Measurements from ENCODE around the gene RBBP4.
"Not testable (repeated sequence)": the region's sequence is repeated elsewhere in the genome, so short reads cannot be mapped to it uniquely, and the experiment has no call there.

The RBBP4 gene

DNA sequence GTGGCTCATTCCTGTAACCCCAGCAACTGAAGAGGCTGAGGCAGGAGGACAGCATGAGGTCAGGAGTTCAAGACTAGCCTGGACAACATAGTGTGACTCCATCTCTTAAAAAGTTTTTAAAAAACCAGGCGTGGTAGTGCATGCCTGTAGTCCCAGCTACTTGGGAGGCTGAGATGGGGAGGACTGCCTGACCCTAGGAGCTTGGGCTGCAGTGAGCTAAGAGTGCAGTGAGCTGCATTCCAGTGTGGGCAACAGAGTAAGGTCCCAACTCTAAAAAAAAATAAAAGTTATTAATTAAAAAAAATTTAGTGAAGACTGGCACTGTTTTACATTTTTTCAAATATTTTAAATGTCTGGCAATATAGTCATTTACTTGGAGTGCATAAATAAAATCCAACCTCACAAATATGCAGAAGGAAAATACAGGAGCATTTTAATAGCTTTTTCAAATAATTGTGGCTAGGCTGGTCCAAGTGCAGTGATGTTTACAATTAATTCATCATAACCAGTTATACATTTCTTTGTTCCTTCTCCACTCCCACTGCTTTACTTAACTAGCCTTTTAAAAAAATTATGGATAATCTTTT, 11.4 kb upstream of the RBBP4 start:
- no peak for DNase-seq (ENCODE audit: low spot score)

DNA sequence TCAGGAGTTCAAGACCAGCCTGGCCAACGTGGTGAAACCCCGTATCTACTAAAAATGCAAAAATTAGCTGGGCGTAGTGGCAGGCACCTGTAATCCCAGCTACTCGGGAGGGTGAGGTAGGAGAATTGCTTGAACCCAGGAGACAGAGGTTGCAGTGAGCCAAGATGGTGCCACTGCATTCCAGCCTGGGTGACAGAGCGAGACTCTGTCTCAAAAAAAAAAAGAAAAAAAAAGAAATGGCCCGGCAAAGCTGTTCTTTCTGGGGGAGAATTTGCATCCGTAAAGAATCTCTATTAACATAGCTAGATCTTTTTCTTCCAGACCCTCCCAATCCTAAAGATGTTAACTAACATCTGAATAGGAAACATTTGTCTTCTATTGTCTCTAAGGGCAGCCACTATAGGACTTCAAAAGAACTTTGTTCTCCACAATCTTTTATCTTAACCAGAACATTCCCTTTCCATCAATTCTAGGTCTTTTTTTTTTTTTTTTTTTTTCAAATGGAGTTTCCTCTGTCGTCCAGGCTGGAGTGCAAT, 8.6 kb upstream of the RBBP4 start:
- not testable (repeated sequence) for DNase-seq (ENCODE audit: low spot score)

GRCh38 chr1:32644426-32644825, 6.6 kb upstream of the RBBP4 start:
- DNase-seq (ENCODE audit: low spot score) = no peak

GRCh38 chr1:32647308-32648134, 3.5 kb upstream of the RBBP4 start:
- no peak for DNase-seq (ENCODE audit: low spot score)

DNA sequence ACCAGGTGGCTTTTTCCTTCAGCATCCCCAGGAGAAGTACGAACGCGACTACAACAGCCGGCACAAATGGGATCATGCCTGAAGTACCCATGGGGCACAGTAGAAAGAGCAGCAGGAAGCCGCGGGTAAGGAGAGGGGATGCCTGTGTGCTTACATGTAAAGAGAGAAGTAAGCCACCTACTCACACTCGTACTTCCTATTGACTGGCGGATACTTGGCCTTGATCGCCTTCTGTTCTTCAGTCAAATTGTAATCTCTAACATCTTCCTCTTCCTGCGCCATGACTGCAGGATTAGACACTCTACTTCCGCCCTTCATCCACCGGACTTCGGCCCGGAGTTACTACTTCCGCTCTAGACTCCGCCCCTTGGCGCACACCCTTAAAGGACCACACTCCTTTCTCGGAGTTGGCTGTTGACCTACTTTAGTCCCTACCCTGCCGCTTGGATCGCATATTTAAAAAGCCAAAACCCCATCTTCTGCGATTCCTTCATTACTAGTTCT, 708 bp upstream of the RBBP4 start, which contains the start of gene ZBTB8OS:
ZBTB8OS (minus strand) TSS at position 303 of the 504 bp plus-strand sequence; CDS start at position 282, 21 bp downstream.
- peak; percentile 88 for DNase-seq (ENCODE audit: low spot score)

GRCh38 chr1:32651461-32652073, 559 bp downstream of the RBBP4 start:
- DNase-seq (ENCODE audit: low spot score) = peak; percentile 66

- no peak for DNase-seq (ENCODE audit: low spot score)
Measured at GRCh38 chr1:32652244-32652962, 1.4 kb downstream of the RBBP4 start.

- DNase-seq (ENCODE audit: low spot score) = no peak
Measured at GRCh38 chr1:32659581-32659980, 8.6 kb downstream of the RBBP4 start.

DNA sequence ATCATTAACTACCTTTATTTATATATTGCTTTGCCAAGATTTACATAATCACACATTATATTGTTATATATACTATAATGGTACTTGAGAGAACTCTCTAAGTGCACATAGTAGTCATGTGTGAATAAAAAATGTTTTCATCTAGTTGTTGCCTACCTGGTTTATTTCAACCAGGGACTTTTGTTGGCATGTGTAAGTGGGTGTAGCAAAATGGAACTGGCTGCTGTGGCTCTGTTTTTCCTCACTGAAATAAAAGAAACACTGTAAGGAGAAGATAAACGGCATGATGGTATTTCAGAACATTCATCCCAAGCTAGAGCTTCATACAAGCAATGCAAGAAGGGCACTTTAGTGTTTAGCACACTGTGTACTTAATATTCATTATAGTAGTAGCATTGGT, 14.9 kb downstream of the RBBP4 start:
- DNase-seq (ENCODE audit: low spot score) = no peak

DNA sequence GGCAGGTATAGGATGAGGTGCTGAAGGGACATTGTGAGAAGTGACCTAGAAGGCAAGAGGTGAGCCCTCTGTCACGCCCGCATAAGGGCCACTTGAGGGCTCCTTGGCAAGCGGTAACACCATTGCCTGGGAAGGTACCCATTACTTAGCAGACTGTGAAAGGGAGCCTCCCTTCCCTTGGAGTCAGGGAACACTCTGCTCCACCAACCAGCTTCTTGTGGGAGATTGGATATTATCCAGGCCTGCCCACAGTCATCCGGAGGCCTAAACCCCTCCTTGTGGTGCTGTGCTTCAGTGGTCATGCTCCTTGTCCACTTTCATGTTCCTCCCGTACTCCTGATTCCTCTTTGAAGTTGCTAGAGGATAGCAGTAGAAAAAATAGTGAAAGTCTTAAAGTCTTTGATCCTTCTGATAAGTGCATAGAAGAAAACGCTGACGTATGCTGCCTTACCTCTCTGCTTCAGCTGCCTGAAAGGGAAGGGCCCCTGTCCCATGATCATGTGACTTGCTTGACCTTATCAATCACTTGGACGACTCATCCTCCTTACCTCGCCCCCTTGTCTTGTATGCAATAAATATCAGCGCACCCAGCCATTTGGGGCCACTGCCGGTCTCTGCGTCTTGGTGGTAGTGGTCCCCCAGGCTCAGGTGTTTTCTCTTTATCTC, 16.0 kb downstream of the RBBP4 start:
- no peak for DNase-seq (ENCODE audit: low spot score)

DNA sequence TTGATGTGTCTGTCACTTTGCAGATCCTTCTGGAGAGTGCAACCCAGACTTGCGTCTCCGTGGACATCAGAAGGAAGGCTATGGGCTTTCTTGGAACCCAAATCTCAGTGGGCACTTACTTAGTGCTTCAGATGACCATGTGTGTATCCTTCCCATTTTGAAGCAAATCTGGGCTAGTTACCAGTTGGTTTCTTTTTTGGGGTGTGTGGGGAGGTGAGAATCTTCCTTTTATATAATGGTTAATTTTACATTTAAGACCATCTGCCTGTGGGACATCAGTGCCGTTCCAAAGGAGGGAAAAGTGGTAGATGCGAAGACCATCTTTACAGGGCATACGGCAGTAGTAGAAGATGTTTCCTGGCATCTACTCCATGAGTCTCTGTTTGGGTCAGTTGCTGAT, 17.7 kb downstream of the RBBP4 start:
- DNase-seq (ENCODE audit: low spot score) = not testable (repeated sequence)

DNA sequence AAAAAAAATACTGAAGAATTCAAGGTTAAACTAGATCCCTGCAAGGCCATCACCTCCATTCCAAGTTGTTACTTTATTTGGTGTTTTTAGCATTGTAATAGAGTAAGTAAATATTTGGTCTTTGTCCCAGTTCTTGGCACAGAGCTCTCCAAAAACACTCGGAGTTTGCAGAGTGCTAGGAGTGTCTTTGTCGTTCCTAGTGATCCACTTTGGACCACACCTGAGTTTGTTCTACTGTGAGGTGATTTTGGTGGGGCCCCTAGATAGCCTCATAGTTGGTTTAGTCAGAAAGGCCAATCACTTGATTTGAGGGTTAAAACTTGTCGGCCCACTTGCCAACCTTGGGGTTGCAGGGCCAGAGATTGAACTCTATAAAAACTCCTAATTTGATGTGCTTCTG, 25.9 kb downstream of the RBBP4 start:
- DNase-seq (ENCODE audit: low spot score) = no peak

- not testable (repeated sequence) for DNase-seq (ENCODE audit: low spot score)
Measured at GRCh38 chr1:32679993-32680392, 29.0 kb downstream of the RBBP4 start.

- DNase-seq (ENCODE audit: low spot score) = no peak
Measured at GRCh38 chr1:32680642-32681041, 29.6 kb downstream of the RBBP4 start.

- no peak for DNase-seq (ENCODE audit: low spot score)
Measured at GRCh38 chr1:32681509-32681908, 30.5 kb downstream of the RBBP4 start.

- DNase-seq (ENCODE audit: low spot score) = no peak
Measured at GRCh38 chr1:32681999-32682398, 31.0 kb downstream of the RBBP4 start.

GRCh38 chr1:32683397-32683796, 32.4 kb downstream of the RBBP4 start:
- DNase-seq (ENCODE audit: low spot score) = no peak

DNA sequence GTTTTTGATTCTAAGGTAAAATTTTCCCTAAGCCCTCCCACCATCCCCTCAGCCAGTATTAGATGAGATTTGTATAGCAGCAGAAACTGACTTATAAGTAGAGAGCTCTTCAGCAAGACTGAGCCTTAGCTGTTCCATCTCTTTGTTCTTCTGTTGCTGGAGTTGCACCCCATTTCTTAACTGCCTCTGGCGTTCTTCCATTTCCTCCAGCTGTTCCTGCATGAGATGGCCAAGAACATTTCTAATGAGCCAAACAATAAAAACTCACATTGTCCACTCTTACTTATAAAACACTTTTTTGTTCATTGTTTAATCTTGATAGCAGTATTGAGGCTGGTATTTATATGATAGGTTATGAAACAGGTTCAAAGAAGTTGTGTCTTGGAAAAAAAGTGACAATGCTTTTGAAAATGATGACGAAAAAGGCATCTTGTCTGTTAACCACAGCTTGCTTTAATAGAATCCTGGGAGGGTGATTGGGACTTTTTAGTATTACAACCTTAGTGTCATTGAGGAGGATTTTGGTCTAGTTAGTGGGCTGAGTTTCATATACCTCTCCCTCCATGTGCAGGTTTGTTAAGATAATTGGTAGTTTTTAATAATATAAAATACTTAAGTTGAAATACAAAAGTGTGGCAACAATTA, 33.3 kb downstream of the RBBP4 start:
- DNase-seq (ENCODE audit: low spot score) = no peak

DNA sequence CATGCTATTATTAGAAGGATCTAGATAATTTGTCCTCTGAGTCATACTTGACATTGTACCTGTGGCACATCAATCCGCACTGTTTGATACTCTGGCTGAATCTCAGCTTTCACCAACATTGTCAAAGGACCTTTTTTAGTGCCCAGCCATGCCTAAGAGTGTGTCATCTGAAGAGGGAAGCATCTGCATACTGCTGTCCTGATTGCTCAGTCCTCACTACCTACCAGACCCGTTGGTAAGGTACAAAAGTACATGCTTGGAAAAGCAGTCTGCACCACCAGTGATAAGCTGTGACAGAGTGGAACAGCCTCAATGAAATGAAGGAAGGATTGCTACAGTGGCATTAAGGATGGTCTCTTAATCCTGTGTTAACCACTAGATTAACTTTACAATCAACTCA, 34.5 kb downstream of the RBBP4 start:
- no peak for DNase-seq (ENCODE audit: low spot score)

DNA sequence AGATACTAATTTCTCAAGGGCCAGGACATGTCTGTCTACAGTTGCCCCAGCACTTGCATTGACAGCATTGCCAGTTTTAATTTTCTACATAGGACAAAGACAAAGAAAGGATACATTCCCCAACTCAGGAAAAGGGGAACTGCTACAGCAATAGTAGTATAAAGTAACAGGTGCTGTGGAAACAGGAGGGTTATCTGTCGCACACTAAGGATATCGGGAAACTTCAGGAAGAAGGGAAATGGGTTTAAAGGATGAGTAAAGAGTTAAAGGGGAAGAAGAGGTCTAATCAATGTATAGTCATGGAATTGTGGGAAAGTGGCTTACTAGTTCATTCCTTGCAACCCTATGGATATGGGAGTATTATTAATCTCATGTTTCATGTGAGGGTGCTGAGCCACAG, 35.4 kb downstream of the RBBP4 start:
- no peak for DNase-seq (ENCODE audit: low spot score)

Data from germinal center (tissue), 1 donor.